NCI-H2196 (cell line): ENCODE data around the gene LRMDA.

Experiments
- DNase-seq: peaks from one replicate; lab custom pipeline; 2025; ENCODE audit not compliant: unreplicated experiment; lab: John Stamatoyannopoulos, UW

Gene LRMDA

GRCh38 chr10:75887992-75888680 lies 456.7 kb downstream of the LRMDA start:
- DNase-seq, result no peak

- DNase-seq, result no peak
These were observed 457.6 kb downstream of the LRMDA start for GRCh38 chr10:75889051-75889450.

- no peak for DNase-seq
These were observed 463.3 kb downstream of the LRMDA start for GRCh38 chr10:75894761-75895160.

GRCh38 chr10:75895259-75895658 lies 463.8 kb downstream of the LRMDA start:
- DNase-seq, result no peak

GRCh38 chr10:75899816-75900390 lies 468.5 kb downstream of the LRMDA start:
- DNase-seq, result no peak

GRCh38 chr10:75902816-75903215 lies 471.4 kb downstream of the LRMDA start:
- DNase-seq, result no peak

DNA sequence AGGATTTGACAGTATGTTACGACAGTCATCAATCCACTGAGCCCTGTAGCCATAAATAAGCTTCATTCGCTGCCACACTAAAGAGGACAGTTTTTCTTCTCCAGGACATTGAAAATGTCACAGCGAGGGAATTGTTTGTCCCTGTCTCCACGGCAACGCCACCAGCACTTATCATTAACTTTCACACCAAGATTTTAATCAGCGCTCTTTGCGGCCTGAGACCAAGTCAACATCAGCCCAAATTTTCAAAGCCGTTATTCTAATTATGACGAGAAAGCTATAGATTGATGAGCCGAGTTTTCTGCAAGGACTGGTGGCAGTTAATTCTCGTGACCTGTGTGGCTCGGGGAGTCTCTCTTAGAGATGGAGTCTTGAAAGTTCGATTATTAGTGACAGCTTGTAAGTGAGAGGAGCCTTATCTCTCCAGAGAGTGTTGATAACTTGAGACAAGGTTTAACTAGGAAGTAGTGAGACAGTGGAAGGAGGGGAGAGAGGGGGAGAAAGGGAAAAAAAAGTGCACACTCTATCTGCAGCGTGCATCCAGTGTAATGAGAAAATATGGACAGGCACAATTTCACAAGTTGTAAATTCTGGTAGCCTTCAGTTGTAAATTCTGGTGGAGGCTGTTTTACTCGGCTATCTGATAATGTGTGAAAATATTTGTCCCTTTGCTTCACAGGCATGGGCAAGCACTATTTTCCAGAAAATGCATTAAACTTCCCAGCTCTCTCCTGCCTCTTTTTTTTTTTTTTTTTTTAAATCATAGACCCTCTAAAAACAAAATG lies 473.3 kb downstream of the LRMDA start:
- DNase-seq, result no peak

DNA sequence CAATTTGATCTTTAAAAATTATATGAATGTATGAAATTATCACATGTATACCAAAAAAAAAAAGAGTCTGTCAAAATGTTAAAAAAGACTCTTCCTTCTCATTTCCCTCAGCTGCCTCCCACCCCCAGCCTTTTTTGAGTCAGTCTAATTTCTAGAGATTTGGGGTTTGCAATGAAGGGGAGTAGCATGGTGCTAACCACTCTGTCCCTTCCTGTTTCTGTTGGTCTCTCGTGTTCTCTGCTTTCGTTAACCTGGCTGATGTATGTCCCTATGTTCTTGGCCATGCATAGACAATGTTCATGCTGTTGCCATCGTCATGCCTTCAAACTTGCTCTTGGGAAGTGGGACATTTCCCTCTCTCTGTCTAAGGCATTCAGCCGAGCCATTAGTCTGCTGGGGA lies 474.1 kb downstream of the LRMDA start:
- no peak for DNase-seq

GRCh38 chr10:75910032-75910431 lies 478.6 kb downstream of the LRMDA start:
- no peak for DNase-seq

DNA sequence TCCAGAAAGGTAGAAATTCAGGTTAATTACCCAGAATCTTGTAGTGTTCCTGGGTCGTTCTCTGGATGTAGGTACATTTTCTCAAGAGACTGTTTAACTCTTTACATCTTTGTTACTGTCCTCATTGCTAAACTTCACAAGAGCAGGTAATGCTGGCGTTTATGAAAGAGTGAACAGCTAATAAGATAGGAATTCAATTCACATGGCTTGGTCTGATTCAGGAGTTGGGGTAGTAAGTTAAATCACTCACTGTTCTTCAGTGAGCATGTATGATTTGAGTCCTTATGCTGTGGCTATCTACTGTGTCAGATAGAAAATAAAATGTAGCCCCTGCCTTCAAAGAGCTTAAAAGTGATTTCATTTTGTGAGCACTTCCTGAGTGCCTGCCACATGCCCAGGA lies 480.0 kb downstream of the LRMDA start:
- DNase-seq, result no peak

- no peak for DNase-seq
These were observed 485.5 kb downstream of the LRMDA start for GRCh38 chr10:75916906-75917305.

GRCh38 chr10:75919913-75920312 lies 488.5 kb downstream of the LRMDA start:
- DNase-seq, result no peak

- DNase-seq, result no peak
These were observed 491.0 kb downstream of the LRMDA start for GRCh38 chr10:75922435-75922834.

- no peak for DNase-seq
These were observed 493.0 kb downstream of the LRMDA start for GRCh38 chr10:75924309-75924902.

DNA sequence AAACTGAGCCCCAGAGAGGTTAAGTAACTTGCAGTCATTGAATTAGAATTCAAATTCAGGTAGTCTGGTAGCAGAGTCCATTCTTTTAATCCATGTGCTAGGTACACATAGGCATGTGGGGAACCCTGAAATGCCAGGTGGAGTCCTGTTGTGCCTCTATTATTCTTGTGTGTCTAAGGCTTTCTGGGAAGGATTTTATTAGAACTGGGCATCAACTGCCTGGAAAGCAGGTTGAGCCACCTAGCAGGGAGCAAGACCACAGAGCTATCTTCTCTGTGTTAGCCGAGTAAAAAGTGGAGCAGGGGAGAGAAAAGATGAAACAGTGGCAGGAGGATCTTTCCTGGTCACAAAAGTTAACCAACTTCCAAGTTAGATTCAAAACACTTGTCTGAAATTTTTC lies 494.6 kb downstream of the LRMDA start:
- no peak for DNase-seq

GRCh38 chr10:75926763-75927162 lies 495.3 kb downstream of the LRMDA start:
- DNase-seq, result no peak

DNA sequence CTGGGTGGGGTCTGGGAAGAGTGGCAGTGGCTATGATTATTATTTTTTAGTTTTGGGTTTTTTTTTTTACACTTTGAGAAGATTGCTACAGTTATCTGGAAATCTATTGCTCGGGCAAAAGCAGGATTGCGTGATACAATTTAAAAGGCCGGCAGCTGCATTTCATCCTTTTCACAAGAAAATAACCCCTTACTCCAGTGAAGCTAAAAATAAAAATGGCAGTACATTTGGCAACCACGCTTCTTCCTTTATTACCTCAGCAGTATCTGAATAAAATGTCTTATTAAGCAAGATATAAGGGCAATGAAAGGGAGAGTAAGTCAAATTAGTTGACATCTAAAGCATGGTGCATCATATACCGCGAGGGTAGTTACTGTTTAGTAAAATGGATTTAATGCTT lies 496.8 kb downstream of the LRMDA start:
- no peak for DNase-seq

DNA sequence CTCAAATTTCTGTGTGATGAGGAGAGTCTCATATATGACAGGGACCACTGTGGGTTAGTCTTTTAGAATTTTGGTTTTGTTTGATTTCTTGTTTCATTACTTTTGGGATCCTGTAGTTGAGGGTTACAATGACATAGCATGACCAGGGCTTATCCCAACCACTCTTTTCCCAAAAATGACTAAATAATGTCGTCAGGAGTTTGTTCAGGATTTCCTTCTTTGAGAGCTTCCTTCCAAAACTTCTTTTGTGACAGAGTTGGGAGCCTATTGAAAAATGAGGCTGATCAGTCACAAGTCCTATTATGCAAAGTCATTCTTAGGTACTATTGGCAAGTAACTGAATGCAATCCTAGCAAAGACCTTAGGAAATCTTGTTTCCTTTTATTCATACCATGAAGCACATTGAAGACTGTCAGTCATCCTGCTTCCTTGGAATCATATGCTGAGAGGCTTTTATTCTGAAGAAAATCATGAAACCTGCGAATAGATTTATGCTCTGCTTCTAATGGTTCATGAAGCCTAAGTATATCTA lies 498.3 kb downstream of the LRMDA start:
- DNase-seq, result no peak

GRCh38 chr10:75932921-75933320 lies 501.5 kb downstream of the LRMDA start:
- no peak for DNase-seq

DNA sequence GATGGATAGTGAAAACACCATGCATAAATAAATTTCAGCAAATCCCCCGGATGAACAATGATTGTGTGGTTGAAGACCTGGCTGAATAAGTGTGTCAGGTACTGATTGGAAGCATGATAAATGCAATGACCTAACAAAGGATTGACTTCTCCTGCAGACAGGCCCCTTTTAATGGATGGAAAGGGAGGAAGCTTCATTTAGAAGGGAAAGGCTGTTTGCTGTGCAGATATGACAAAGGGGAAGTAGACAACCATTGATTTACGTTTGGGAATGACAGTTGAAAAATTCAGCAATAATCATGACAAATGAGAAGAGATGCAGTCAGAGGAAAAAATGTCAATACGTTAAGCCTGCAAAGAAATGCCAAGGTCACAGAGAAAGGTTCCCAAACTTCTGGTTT lies 503.8 kb downstream of the LRMDA start:
- no peak for DNase-seq

- no peak for DNase-seq
These were observed 504.4 kb downstream of the LRMDA start for GRCh38 chr10:75935650-75936400.
